ENCODE data around the gene TECPR2.

DNA sequence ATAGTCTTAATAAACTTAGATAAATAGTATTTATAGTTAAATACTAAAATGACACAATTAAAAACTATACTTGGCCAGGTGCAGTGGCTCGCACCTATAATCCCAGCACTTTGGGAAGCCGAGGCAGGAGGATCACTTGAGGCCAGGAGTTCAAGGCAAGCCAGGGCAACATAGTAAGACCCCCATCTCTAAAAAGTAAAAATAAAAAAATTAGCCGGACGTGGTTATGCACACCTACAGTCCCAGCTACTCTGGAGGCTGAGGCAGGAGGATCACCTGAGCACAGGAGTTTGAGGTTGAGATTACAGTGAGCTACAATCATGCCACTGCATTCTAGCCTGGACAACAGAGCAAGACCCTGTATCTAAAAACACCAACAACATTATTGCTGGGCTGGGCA lies 16.1 kb upstream of the TECPR2 start:
- TF ChIP-seq POLR2A (IDR thresholded peaks at IDR 0.05; ENCODE audit: low read depth, low read length) (no peak), POLR2AphosphoS5 (IDR thresholded peaks at IDR 0.05; ENCODE audit: low read depth, low read length) (no peak)

Data from GM12892 (cell line).